ENCODE results near the gene FBL.

The FBL gene

DNA sequence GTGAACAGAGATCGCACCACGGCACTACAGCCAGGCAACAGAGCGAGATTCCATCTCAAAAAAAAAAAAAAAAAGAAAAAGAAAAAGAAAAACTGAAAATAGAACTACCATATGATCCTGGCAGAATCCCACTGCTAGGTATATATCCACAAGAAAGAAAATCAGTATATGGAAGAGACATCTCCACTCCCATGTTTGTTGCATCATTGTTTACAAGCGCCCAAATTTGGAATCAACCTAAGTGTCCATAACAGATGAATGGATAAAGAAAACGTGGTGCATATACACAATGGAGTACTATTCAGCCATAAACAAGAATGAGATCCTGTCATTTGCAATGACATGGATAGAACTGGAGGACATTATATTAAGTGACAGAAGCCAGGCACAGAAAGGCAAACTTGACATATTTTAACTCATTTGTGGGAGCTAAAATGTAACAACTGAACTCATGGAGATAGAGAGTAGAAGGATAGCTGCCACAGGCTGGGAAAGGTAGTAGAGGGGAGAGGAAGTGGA lies 38.3 kb downstream of the FBL start:
- DNase-seq, result no peak
- H3K27ac ChIP-seq, result no peak overlapping the region
- no peaks in the 10 kb centered on the region for H3K9me3 ChIP-seq (ENCODE audit: severe bottlenecking)
- H3K4me3 ChIP-seq (ENCODE audit: low read depth, low read length), result no peak overlapping the region
- no peaks in the 10 kb centered on the region for H3K36me3 ChIP-seq
- H3K27me3 ChIP-seq (ENCODE audit: insufficient read depth, low read depth, severe bottlenecking), result no peaks in the 10 kb centered on the region
- no peak for TF ChIP-seq CTCF (IDR thresholded peaks at IDR 0.05; ENCODE audit: low read depth, low read length)

GRCh38 chr19:39805104-39805503 lies 41.1 kb downstream of the FBL start:
- Histone ChIP-seq H3K4me3 (ENCODE audit: low read depth, low read length) (no peak overlapping the region), H3K36me3 (no peaks in the 10 kb centered on the region), H3K27ac (no peak overlapping the region), H3K27me3 (ENCODE audit: insufficient read depth, low read depth, severe bottlenecking) (no peaks in the 10 kb centered on the region), H3K9me3 (ENCODE audit: severe bottlenecking) (no peaks in the 10 kb centered on the region)
- no peak for TF ChIP-seq CTCF (IDR thresholded peaks at IDR 0.05; ENCODE audit: low read depth, low read length)
- DNase-seq, result no peak

DNA sequence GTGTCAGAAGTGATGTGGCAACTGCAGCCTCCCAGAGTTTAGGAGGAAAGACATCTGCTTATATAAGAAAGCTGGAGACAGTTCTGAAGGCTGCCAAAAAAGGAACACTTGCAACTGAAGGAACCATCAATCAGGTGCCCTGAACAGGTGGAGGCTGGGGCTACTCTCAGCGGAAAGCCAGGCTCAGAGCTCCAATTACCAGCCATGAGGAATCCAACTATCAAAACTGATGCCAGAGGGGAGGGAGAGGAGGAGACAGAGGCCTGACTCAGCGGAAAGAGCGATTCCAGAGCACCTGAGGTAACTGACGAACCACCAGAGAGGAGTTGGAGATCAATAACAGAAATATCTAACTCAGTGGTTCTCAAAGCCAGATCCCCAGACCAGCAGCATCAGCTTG lies 43.2 kb downstream of the FBL start:
- no peak for TF ChIP-seq CTCF (IDR thresholded peaks at IDR 0.05; ENCODE audit: low read depth, low read length)
- H3K27me3 ChIP-seq (ENCODE audit: insufficient read depth, low read depth, severe bottlenecking), result no peaks in the 10 kb centered on the region
- no peak overlapping the region for H3K4me3 ChIP-seq (ENCODE audit: low read depth, low read length)
- no peaks in the 10 kb centered on the region for H3K9me3 ChIP-seq (ENCODE audit: severe bottlenecking)
- no peaks in the 10 kb centered on the region for H3K36me3 ChIP-seq
- DNase-seq, result no peak
- no peak overlapping the region for H3K27ac ChIP-seq

DNA sequence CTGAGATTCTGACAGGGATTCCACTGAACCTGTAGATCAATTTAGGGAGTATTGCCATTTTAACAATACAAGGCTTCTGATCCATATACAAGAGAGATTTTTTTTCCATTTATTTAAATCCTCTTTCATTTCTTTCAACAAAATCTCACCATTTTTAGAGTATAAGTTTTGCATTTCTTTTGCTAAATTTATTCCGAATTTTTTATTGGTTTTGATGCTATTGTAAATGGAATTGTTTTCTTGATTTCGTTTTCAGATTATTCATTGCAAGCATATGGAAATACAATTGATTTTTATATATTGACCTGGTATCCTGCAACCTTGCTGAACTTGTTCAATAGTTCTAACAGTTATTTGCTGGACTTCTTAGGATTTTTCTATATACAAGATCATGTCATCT lies 49.1 kb downstream of the FBL start:
- Histone ChIP-seq H3K9me3 (ENCODE audit: severe bottlenecking) (no peaks in the 10 kb centered on the region), H3K36me3 (no peaks in the 10 kb centered on the region), H3K4me3 (ENCODE audit: low read depth, low read length) (no peak overlapping the region), H3K27me3 (ENCODE audit: insufficient read depth, low read depth, severe bottlenecking) (peaks cover 6% of the 10 kb centered on the region), H3K27ac (no peak overlapping the region)
- DNase-seq, result no peak
- TF ChIP-seq CTCF (IDR thresholded peaks at IDR 0.05; ENCODE audit: low read depth, low read length), result no peak

DNA sequence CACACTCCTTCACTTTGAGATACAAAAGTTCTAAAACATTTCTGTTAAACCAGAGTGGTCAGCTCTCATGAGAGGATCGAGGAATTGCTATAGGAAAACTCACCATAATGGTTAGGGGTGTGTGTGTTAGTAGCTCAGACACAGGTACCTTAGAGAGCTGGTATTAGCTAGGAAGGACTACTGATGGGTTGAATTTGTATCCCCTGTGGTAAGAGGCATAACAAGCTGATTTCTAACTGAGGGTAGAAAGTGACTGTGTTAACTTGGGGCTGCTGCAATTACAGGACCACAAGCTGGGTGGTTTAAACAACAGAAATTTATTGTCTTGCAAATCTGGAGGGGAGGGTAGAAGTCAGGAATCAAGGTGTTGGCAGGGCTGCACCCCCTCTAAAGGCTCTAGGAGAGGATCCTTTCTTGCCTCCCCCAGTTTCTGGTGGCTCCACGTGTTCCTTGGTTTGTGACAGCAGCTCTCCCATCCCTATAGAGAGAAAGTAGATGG lies 50.1 kb downstream of the FBL start:
- H3K27me3 ChIP-seq (ENCODE audit: insufficient read depth, low read depth, severe bottlenecking), result peaks cover 6% of the 10 kb centered on the region
- no peak for DNase-seq
- no peaks in the 10 kb centered on the region for H3K36me3 ChIP-seq
- H3K9me3 ChIP-seq (ENCODE audit: severe bottlenecking), result no peaks in the 10 kb centered on the region
- no peak for TF ChIP-seq CTCF (IDR thresholded peaks at IDR 0.05; ENCODE audit: low read depth, low read length)
- no peak overlapping the region for H3K4me3 ChIP-seq (ENCODE audit: low read depth, low read length)
- no peak overlapping the region for H3K27ac ChIP-seq

GRCh38 chr19:39795001-39795400 lies 51.2 kb downstream of the FBL start:
- Histone ChIP-seq H3K9me3 (ENCODE audit: severe bottlenecking) (no peaks in the 10 kb centered on the region), H3K27me3 (ENCODE audit: insufficient read depth, low read depth, severe bottlenecking) (peaks cover 9% of the 10 kb centered on the region), H3K4me3 (ENCODE audit: low read depth, low read length) (no peak overlapping the region), H3K36me3 (no peaks in the 10 kb centered on the region), H3K27ac (no peak overlapping the region)
- no peak for DNase-seq
- no peak for TF ChIP-seq CTCF (IDR thresholded peaks at IDR 0.05; ENCODE audit: low read depth, low read length)
